Upper lobe of left lung (tissue), 6 donors: Measurements from ENCODE around the gene BCL7B. TPM values are rescaled to one million over a fixed set of nuclear protein-coding genes. Genes with fewer than 3 reads are reported as not detected.
"Not testable (repeated sequence)": the region's sequence is repeated elsewhere in the genome, so short reads cannot be mapped to it uniquely, and the experiment has no call there.

Experiments used
- ATAC-seq, 2 donors: fragments of 200-7000 bp; cut with Tn5 transposase; one replicate each; pipeline ENCODE4 v1.9.1; 2022; ENCODE audit warnings: mild to moderate bottlenecking in 2 of 2, moderate library complexity in 2 of 2; ENCODE audit not compliant: low FRiP score in 2 of 2
- DNase-seq, 2 donors: peaks; one replicate each; pipeline ENCODE4 v3.0.0-alpha.2; 2019 to 2020
- H3K27ac ChIP-seq, 4 donors: fragments of 200-600 bp; sonication (generic); one replicate each; pipeline ENCODE4 v1.5.1; 2016 to 2019
- H3K27me3 ChIP-seq, 4 donors: fragments of 200-600 bp; sonication (generic); one replicate each; pipeline ENCODE4 v1.5.1; 2017 to 2019
- H3K36me3 ChIP-seq, 4 donors: fragments of 200-600 bp; sonication (generic); one replicate each; pipeline ENCODE4 v1.5.1; 2016 to 2019
- H3K4me1 ChIP-seq, 4 donors: fragments of 200-600 bp; sonication (generic); one replicate each; pipeline ENCODE4 v1.5.1; 2018 to 2019
- H3K4me3 ChIP-seq, 4 donors: fragments of 200-600 bp; sonication (generic); one replicate each; pipeline ENCODE4 v1.5.1; 2017 to 2019; ENCODE audit warnings: mild to moderate bottlenecking in 2 of 4, moderate library complexity in 1 of 4
- H3K9me3 ChIP-seq, 4 donors: fragments of 200-600 bp; sonication (generic); one replicate each; pipeline ENCODE4 v1.5.1; 2018 to 2019
- CTCF ChIP-seq, 6 experiments: fragments of 450-650 bp in 4 of 6; fragments of 200-600 bp in 2 of 6; sonication (generic) in 2 of 6; IDR thresholded peaks; one replicate each; pipeline ENCODE4 v1.5.1; 2016 to 2019; ENCODE audit warnings: antibody characterized with exemption in 6 of 6
- EP300 ChIP-seq, 4 donors: sonication (generic); formaldehyde crosslinking; IDR thresholded peaks; one replicate each; pipeline ENCODE4 v1.5.1; 2017; ENCODE audit warnings: antibody characterized with exemption in 4 of 4, control low read depth in 2 of 4
- POLR2A ChIP-seq, 4 donors: fragments of 450-650 bp; IDR thresholded peaks; one replicate each; pipeline ENCODE4 v1.5.1; 2016 to 2017; ENCODE audit warnings: antibody characterized with exemption in 4 of 4, mild to moderate bottlenecking in 2 of 4
- POLR2AphosphoS5 ChIP-seq, 2 donors: sonication (generic); formaldehyde crosslinking; IDR thresholded peaks; one replicate each; pipeline ENCODE4 v1.5.1; 2017; ENCODE audit warnings: antibody characterized with exemption in 2 of 2
- WGBS, 2 donors: methylation state at CpG; one replicate each; pipeline ENCODE4 v1.1.5; 2017 to 2018; 5-methylcytosine and 5-hydroxymethylcytosine counted together
- total RNA-seq, 6 donors: library from RNA; depleted of rRNA in 4 of 6; stranded (reverse); fragments of >200 nt in 4 of 6; gene quantifications; one replicate each; pipeline versions ENCODE4 v1.1.0 to v1.2.1, GENCODE V29; 2016 to 2021
- donor health status: DM: no; HTN: no; CAD: no; lungs with moderate emphysema.
- donor health status: DM: no; HTN: yes; CAD: no; lungs with severe emphysema.

Gene BCL7B
- total RNA-seq, 6 donors from 2014 or later = 50.3 to 95.9 (median 62.5) TPM

- peaks cover 9 to 23% (median 16%) of the 10 kb centered on the region in 4 donors for H3K36me3 ChIP-seq
- H3K27ac ChIP-seq = peak overlapping the region; percentile 95 to 100 (median 100)
- DNase-seq = no peak
- no peaks in the 10 kb centered on the region for H3K27me3 ChIP-seq
- no peaks in the 10 kb centered on the region for H3K9me3 ChIP-seq
- H3K4me1 ChIP-seq = peaks cover 12 to 42% (median 21%) of the 10 kb centered on the region in 4 donors
- no peak for ATAC-seq
- WGBS, 2 donors = 19 to 24% methylated on average over 24 to 28 of the region's 28 CpGs
- H3K4me3 ChIP-seq = peak overlapping the region; percentile 21 to 86 (median 70)
- TF ChIP-seq POLR2AphosphoS5 (IDR thresholded peaks at IDR 0.05) (no peak), CTCF (IDR thresholded peaks at IDR 0.05) (no peak), POLR2A (IDR thresholded peaks at IDR 0.05) (no peak), EP300 (IDR thresholded peaks at IDR 0.05) (no peak)
These were observed 1.0 kb downstream of the BCL7B start for GRCh38 chr7:73556208-73557107.

GRCh38 chr7:73555411-73555982 is 2.0 kb downstream of the BCL7B start:
- H3K4me1 ChIP-seq = peaks cover 12 to 42% (median 21%) of the 10 kb centered on the region in 4 donors
- H3K36me3 ChIP-seq = peaks cover 15 to 30% (median 23%) of the 10 kb centered on the region in 4 donors
- no peaks in the 10 kb centered on the region for H3K9me3 ChIP-seq
- 48 to 60% methylated on average over 6 of the region's 6 CpGs for WGBS, 2 donors
- peak overlapping the region in 2 of 4 donors; percentile 95 to 99 for H3K27ac ChIP-seq
- DNase-seq (no peak), ATAC-seq (no peak)
- TF ChIP-seq POLR2A (IDR thresholded peaks at IDR 0.05) (no peak), EP300 (IDR thresholded peaks at IDR 0.05) (no peak), CTCF (IDR thresholded peaks at IDR 0.05) (no peak), POLR2AphosphoS5 (IDR thresholded peaks at IDR 0.05) (no peak)
- no peaks in the 10 kb centered on the region for H3K27me3 ChIP-seq
- H3K4me3 ChIP-seq = peak overlapping the region; percentile 12 to 86 (median 70)

GRCh38 chr7:73550093-73550492 is 7.4 kb downstream of the BCL7B start:
- H3K4me1 ChIP-seq = peaks cover 0 to 34% (median 6%) of the 10 kb centered on the region in 4 donors
- not testable (repeated sequence) for H3K27ac ChIP-seq, H3K27me3 ChIP-seq, ATAC-seq, H3K4me3 ChIP-seq, DNase-seq, H3K9me3 ChIP-seq
- WGBS, 2 donors = 84 to 93% methylated on average over 5 of the region's 5 CpGs
- peaks cover 15 to 63% (median 35%) of the 10 kb centered on the region in 4 donors for H3K36me3 ChIP-seq

- TF ChIP-seq POLR2A (IDR thresholded peaks at IDR 0.05) (no peak), EP300 (IDR thresholded peaks at IDR 0.05) (no peak), POLR2AphosphoS5 (IDR thresholded peaks at IDR 0.05) (no peak), CTCF (IDR thresholded peaks at IDR 0.05) (no peak)
- peaks cover 14 to 69% (median 35%) of the 10 kb centered on the region in 4 donors for H3K36me3 ChIP-seq
- DNase-seq = no peak
- no peaks in the 10 kb centered on the region for H3K27me3 ChIP-seq
- no peak overlapping the region for H3K4me3 ChIP-seq
- H3K4me1 ChIP-seq = peaks cover 0 to 28% (median 1%) of the 10 kb centered on the region in 4 donors
- WGBS, 2 donors = 91% methylated on average over 4 of the region's 4 CpGs
- no peak for ATAC-seq
- no peak overlapping the region for H3K27ac ChIP-seq
- no peaks in the 10 kb centered on the region for H3K9me3 ChIP-seq
These were observed 8.3 kb downstream of the BCL7B start for GRCh38 chr7:73549176-73549575.

- WGBS, 2 donors = 92 to 97% methylated on average over 9 of the region's 9 CpGs
- TF ChIP-seq CTCF (IDR thresholded peaks at IDR 0.05) (no peak), POLR2A (IDR thresholded peaks at IDR 0.05) (no peak), POLR2AphosphoS5 (IDR thresholded peaks at IDR 0.05) (no peak), EP300 (IDR thresholded peaks at IDR 0.05) (no peak)
- Histone ChIP-seq H3K4me1 (peaks cover 0 to 22% (median 1%) of the 10 kb centered on the region in 4 donors), H3K36me3 (peaks cover 15 to 72% (median 37%) of the 10 kb centered on the region in 4 donors), H3K27me3 (no peaks in the 10 kb centered on the region), H3K27ac (no peak overlapping the region), H3K4me3 (no peak overlapping the region), H3K9me3 (no peaks in the 10 kb centered on the region)
- ATAC-seq (no peak), DNase-seq (no peak)
These were observed 9.6 kb downstream of the BCL7B start for GRCh38 chr7:73547841-73548240.
